HG02798 (cell line): ENCODE results near the gene PLCD3.

Source experiments
- ATAC-seq: cut with Tn5 transposase; IDR thresholded peaks from one replicate; pipeline ENCODE4 v1.9.1; 2021; ENCODE audit warnings: mild to moderate bottlenecking; ENCODE audit not compliant: unreplicated experiment, poor library complexity

The PLCD3 gene

GRCh38 chr17:45118691-45119090 is 13.6 kb downstream of the PLCD3 start:
- no peak for ATAC-seq

- ATAC-seq = no peak
Measured at GRCh38 chr17:45117848-45118646, 14.3 kb downstream of the PLCD3 start.

- ATAC-seq = no peak
Measured at GRCh38 chr17:45117334-45117733, 15.0 kb downstream of the PLCD3 start.

- no peak for ATAC-seq
Measured at GRCh38 chr17:45116434-45117016, 15.8 kb downstream of the PLCD3 start.

DNA sequence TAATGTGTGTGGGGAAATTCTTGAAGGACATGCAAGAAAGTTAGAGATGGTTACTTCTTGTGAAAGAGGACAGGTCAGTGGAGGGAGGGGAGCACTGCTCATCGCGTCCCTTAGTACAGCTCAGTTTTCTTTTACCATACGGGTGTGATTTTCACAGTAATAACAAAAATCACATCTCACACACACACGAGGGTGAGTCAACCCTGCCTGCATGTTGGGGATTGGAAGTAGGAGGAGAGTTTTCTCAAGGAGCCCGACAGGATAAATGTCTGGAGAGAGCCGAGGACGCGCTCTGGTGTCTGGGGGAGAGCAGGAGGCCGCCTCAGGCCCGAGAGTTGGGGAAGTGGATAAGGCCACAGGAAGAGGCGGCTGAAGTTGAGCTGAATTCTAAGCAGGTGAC is 16.4 kb downstream of the PLCD3 start:
- no peak for ATAC-seq

DNA sequence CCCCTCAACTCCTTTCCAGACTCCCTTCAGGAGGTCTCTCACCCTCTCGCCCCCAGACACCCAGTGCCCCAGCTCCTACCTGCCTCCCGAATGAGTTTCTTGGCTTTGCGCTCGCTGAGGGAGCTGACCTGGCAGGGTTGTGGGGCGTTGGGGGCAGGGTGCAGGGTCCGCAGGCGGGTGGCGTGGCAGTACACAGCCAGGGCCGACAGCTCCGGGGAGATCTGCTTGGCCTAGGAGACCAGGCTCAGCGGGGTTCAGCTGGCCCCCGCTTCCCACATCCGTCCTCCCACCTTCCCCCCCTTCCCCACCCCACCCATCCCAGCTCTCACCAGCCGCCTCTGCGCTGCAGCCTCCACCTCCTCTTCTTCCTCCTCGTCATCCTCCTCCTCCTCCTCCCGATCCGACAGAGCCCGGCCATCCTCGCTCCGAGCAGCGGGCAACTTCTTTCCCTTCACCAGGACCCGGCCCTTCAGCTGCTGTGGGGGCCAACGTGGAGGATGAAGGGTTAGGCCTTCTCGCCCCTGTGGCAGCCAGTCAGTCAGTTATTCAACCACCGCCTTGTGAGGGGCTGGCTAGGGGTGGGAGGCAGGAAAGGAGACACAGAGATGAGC is 17.2 kb downstream of the PLCD3 start:
- no peak for ATAC-seq

GRCh38 chr17:45114117-45114932 is 18.0 kb downstream of the PLCD3 start:
- ATAC-seq = no peak

DNA sequence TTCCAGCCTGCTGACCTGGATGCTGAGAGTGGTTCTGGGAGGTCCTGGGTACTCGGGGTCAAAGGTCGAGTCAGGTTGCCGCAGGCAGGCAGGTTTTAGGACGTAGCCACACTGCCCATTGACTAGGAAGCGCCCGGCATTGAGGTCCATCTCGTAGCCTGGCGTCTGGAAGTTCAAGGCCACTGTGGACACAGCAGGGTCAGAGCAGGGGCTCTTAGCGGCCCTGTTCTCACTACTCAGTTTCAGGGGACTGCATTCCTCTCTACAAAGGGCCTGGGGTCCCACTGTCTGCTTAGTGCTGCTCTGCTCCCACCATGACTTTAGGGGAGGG is 18.9 kb downstream of the PLCD3 start:
- no peak for ATAC-seq

DNA sequence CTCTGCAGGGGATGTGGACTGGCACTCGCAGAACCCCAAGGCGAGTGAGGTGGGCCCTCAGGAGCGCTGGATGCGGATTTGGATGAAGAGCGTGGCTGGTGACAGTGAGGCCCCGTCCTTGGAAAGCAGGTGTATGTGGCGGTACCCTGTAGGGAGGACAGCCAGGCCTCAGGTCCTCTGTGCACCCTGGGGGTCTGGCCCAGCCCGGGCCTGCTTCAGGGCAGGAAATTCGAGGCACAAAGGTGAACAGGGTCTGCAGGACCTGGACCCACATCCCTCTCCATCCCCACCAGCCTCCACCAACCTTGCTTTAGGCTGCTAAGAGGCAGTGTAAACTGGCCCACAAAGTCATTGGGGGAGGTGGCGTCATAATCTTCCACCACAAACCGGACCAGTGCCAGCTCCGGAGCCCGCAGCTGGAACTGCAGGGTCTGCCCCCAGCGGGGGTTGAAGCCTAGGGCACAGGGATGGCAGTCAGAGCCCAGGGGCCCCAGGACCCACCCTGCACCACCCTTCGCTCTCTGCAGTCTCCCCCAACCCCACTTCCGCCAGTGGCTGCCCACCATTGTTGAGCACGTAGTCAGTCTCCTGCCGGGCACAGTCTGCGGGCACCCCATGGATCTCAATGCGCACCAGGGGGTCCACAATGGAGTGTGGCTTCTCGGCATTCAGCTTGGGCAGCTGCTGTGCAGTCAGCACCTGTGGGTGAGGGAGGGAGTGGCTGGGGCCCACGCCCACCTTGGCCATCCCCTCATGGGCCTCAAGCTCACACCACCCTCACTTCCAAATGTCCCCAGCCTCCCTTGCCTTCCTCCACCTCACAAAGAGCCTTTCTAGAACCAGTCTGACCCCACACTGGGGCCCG is 19.5 kb downstream of the PLCD3 start:
- ATAC-seq = no peak

GRCh38 chr17:45111850-45112249 is 20.5 kb downstream of the PLCD3 start:
- no peak for ATAC-seq

GRCh38 chr17:45110676-45111611 is 21.4 kb downstream of the PLCD3 start:
- no peak for ATAC-seq

- ATAC-seq = no peak
Measured at GRCh38 chr17:45108595-45109521, 23.5 kb downstream of the PLCD3 start.

DNA sequence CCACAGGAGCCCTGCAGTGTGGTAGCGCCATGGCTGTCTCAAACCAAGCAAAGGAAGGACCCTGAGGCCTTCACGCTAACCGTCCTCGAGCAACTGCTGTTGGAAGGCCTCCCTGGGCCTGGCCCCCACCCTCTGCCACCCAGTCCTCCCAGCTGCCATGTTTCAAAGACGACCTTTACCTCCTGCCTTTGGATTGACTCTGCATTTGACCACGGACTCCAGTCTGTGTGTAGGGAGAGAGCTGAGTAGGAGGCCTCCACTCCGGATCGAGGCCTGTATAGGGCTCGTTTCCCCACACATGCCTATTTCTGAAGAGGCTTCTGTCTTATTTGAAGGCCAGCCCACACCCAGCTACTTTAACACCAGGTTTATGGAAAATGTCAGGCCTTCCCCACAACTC is 24.3 kb downstream of the PLCD3 start:
- ATAC-seq = no peak

DNA sequence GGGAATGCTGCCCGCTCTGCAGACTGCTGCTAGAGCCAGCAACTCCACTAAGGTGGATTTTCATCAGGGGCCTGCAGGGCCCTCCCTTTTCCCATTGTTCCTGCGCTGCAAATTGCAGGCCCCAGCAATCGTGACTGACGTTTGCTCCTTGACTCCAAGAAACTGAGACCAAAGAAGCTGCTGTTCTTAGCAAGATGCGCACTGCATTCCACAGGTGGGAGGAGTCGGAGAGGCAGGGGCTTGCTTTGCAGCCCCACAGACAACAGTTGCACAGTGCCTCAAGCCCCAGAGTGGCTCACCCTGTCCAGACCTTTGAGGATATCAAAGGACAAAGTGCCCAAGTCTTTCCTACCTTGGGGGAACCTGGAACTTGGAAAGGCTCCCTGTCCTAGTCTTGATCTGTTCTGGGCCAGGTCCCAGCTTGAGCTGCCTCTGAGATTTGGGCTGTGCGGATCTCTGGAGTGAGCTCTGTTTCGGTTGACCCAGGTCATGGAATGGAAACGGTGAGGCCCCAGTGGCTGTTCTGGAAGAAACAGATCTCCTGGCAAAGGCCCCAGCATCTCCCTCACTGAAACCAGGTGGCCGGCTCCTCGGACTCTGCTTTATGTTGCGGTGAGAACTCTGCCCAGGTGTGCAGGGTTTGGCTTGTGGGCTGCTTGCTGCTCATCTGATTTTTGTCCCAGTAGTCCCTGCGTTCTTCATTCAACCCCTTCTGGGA is 24.9 kb downstream of the PLCD3 start:
- ATAC-seq = no peak

- no peak for ATAC-seq
Measured at GRCh38 chr17:45106582-45106981, 25.7 kb downstream of the PLCD3 start.

- ATAC-seq = no peak
Measured at GRCh38 chr17:45106096-45106495, 26.2 kb downstream of the PLCD3 start.

- no peak for ATAC-seq
Measured at GRCh38 chr17:45104907-45105624, 27.2 kb downstream of the PLCD3 start.
